Occipital lobe (tissue), 2 donors: ENCODE data around the gene JCHAIN. TPM values are rescaled to one million over a fixed set of nuclear protein-coding genes. Genes with fewer than 3 reads are reported as not detected.
"Not testable (repeated sequence)": the region's sequence is repeated elsewhere in the genome, so short reads cannot be mapped to it uniquely, and the experiment has no call there.

Experiments
- DNase-seq: peaks from one replicate; lab custom pipeline; 2025; lab: John Stamatoyannopoulos, UW
- total RNA-seq: library from RNA; depleted of rRNA; stranded (reverse); fragments of >200 nt; gene quantifications from one replicate; pipeline ENCODE4 v1.2.3, GENCODE V29; 2014

The JCHAIN gene
- total RNA-seq, 1 donor from 2014 or later: not detected

DNA sequence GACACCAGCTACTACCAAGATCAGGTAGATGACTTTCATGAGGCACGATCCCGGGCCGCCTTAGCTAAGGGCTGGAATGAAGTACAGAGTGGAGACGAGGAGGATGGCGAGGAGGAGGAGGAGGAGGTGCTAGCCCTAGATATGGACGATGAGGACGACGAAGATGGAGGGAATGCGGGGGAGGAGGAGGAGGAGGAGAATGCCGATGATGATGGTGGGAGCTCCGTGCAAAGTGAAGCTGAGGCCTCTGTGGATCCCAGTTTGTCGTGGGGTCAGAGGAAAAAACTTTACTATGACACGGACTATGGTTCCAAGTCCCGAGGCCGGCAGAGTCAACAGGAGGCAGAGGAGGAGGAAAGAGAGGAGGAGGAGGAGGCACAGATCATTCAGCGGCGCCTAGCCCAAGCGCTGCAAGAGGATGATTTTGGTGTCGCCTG is 22.5 kb upstream of the JCHAIN start:
- no peak for DNase-seq

DNA sequence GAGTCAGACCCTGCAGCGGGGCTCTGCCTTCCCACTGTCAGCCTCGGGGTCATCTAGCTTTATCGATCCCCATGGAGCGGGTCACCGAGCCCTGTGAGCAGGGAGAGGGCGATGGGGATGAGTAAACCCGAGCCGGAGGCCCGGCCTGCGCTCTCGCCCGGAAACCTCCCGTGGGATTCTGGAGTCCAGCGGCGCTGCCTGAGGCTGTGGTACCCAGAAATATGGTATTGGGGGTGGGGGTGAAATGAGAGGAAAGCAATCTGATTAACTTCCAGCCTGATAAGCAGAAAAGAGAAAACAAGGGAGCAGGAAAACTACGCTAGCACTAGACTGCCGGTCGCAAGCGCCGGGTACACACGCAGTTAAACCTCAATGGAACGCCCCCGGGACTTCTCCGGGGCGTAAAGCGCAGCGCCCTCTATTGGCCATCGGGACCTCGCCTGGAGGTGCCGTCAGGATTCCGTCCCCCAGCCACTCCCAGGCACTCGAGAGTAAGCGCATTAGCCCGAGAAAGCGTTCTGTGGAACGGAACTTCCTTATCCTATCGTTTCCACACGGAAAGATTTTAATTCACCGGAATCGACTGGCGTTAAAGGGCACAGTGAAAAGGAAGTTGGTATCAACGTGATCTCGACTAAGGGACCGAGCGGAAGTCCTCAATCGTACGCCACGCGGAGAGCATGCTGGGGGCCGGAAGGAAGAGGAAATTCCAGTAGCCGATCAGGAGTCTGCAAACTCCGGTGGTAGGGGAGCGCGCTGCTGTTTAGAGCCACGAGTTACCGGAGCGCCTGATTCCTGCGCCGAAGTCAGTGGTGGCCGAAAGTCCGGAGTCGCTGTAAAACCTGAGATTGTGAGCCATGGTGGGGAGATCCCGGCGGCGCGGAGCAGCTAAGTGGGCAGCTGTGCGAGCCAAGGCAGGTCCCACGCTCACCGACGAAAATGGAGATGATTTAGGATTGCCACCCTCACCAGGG is 21.8 kb upstream of the JCHAIN start, which contains the start of gene UTP3:
UTP3 (plus strand) TSS at position 712 of the 974 bp plus-strand sequence; CDS start at position 858, 146 bp downstream.
- DNase-seq: peak; percentile 96

DNA sequence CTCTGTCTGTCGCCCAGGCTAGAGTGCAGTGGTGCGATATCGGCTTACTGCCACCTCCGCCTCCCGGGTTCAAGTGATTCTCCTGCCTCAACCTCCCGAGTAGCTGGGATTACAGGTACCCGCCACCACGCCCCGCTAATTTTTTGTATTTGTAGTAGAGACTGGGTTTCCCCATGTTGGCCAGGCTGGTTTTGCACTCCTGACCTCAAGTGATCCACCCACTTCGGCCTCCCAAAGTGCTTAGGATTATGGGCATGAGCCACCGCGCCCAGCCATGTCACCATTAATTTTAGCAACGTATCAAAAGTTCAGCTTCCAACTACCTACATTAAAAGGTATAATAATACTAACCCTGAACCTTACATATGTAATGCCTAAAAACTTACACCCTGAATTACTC is 21.1 kb upstream of the JCHAIN start:
- DNase-seq: no peak

DNA sequence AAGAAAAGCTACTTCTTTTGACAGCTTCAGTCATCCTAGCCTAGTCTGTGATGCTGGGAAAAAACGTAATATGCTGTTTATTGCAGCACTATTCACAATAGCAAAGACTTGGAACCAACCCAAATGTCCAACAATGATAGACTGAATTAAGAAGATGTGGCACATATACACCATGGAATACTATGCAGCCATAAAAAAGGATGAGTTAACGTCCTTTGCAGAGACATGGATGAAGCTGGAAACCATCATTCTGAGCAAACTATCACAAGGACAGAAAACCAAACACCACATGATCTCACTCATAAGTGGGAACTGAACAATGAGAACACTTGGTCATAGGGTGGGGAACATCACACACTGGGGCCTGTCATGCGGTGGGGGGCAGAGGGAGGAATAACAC is 15.8 kb upstream of the JCHAIN start:
- not testable (repeated sequence) for DNase-seq

DNA sequence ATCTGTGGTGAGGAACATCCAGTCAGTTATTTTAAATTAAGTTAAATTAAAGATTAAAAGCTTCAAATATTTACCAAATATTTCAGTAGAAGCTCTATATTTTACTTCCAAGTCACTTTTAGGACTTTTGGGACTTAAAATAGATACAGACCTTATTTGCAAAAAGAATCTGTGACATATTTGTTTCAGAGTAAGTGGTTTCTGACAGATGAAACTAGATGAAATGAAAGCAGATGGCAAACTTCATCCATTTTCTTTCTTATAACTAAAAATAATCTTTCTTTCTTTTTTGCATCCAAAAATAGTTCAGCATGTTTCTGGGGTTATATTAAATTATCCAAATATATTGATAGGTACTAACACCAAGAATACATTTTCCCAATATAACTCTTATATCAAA is 15.4 kb upstream of the JCHAIN start:
- no peak for DNase-seq

DNA sequence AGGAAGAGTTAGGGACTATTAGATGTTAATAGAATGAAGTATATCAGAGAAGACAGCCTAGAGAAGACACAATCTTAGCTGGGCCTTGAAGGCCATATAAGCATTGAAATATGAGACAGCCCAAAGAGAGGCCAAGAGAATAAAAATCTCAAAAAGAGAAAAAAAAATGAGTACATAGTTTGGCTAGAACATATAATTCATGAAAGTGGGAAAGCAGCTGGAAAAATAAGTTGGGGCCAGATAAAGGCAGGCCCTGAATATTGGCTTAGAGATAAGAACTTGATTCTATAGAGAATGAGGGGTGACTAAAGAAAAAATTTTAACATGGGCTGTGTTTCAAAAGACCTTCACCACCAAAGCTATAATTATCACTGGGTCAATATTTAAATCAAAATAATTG is 14.6 kb upstream of the JCHAIN start:
- DNase-seq: no peak

DNA sequence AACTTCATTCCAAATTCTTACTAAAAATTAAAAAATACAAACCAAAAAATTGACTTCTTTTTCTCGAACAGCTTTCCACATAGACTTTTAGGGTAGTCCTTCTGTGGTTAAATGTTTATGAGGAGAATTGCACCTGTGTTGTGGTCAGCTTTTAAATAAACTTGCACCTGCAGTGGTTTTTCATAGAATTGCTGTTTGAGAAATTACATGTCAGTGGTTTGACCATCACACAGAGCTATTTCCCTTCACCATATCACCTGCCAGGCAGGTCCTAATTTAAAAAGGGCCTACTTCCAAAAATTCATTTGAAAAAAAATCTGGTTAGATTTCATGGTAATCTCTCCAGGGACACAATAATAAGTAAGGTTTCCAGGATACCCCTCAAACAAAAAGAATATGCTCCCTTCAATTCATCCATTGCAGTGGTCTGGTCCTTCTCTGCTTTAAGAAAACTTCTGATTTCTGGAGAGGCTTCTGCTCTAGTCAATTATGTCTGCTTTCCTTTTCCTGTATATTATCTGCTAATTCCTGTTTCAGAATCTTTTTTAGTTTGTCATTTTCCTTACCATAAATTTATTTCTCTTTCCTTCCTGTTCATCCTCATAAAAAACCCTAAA is 12.2 kb upstream of the JCHAIN start:
- DNase-seq: no peak

DNA sequence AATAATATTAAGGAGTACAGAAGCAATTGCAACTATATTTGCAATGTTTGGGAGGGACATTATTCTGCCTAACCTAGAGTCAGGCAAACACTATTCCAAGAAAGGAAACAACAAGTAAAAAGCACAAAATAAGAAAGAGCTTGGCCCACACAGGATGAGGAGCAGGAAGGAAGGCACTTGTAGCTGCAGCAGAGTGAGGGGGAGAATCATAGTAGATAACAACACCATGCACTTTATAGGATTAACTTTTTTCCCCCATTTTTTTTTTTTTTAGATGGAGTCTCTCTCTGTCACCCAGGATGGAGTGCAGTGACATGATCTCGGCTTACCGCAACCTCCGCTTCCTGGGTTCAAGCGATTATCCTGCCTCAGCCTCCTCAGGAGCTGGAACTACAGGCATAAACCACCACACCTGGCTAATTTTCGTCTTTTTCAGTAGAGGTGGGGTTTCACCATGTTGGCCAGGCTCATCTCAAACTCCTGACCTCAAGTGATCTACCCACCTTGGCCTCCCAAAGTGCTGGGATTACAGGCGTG is 10.3 kb upstream of the JCHAIN start:
- no peak for DNase-seq

DNA sequence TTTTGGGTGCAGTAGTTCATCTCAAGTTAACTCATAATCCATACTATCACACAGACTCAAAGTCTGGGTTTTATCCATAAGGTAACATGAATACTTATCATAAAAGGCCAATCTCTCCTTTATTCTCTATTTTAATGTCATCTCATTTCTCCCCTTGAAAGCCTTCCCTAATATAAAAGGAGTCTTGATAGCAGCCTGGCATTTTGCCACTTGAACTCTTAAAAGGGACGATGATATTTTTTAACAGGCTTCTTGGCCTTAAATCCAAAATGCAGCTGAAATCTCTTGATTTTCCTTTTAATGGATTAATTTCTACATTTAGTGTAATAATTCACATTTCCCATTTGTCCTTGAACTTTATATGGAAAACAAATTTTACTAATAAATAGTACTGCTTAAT is 8.4 kb upstream of the JCHAIN start:
- no peak for DNase-seq

DNA sequence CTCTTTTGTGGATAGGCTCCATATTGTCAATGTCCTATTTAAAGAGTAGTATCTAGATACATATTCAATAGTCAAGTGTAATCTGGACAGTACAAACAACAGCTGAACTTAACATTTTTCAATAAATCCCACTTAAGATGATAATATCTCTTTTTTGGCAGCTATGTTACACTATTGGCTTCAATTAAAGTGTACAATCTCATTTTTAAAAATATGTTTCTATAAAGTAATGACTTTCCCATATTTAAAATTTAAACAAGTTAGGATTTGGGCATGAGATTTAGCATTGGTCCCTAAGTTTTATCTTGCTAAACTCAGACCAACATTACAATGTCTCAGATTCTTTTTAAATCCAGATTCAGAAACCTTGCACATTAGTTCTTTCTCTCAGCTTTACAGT is 7.9 kb upstream of the JCHAIN start:
- DNase-seq: no peak

DNA sequence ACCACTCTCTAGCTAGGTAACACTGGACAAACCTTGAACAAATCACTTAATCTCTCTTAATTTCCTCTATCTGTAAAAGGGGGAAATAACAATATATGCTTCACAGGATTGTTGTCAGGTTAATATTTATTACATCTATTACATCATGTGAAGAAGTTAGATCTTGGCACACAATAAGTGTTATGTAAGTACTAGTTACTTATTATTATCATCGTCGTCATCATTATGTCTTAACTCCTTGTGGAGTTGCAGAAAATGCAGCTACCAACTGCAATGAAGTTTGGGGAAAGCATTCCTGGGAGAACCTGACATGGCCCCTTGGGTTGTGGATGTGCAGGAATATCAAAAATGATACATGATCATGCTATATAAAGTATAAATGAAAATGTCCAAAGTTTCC is 4.8 kb upstream of the JCHAIN start:
- no peak for DNase-seq

DNA sequence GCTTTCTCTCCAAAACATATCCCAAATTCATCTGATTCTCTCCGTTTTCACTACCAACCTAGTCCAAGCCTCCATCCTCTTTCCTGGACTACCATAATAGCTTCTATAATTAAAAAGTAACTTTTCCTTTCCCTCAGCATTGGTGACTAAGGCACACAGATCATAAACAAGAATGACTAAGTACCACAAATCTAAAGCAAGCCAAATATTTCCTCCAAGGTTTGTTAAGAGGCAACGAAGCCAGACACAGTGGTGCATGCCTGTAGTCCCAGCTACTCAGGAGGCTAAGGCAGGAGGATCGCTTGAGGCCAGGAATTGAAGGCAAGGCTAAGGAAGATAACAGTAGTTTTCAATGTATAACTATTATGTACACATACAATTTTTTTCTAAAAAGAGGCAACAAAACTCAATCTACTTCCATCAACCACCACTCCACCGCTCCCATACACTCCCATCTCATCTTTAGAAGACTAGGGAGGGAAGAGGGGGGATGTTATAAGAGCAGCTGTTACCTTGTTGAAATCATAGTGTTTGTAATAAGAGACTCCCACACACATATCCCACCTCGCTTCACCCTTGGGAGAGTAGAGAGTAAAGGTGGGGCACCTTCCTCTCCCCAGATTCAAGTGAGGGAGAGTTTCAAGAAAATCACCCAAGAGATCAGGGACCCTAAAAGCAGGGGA is 4.2 kb upstream of the JCHAIN start:
- DNase-seq: no peak

DNA sequence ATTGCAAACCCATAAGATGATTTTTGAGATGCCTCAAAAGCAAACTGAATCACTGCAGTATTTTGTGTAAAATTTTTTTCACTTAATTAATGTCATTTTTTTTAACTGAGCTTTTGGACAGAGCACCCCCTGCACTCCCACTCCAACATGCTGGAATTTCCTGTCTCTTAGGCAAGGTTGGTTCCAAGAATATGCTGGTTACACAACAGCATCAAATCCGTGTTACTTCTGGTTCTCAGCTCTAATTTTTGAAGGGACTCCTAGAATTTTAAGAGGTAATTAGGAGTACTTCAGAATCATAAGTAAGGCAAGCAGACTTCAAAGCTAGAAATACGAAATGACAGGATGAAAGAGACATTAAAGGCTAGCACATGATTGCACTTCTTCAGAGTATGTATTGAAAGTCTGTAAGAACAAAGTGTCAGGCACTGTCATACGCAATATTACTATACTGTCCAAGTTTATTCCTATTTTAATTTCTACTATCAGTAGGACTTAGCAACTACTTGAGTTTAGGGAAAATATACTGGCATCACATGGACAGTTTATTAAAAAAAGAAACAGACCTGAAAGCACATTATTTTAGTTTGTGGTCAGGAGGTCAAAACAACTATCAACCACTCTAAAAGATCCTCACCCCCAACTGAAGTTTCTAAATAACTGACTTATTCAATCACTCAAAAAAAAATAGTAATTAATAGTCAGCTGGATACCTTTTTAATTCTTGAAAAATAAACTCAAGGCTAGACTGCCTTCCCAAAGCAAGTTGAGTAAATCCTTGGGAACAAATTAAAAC is 1.6 kb upstream of the JCHAIN start:
- no peak for DNase-seq

DNA sequence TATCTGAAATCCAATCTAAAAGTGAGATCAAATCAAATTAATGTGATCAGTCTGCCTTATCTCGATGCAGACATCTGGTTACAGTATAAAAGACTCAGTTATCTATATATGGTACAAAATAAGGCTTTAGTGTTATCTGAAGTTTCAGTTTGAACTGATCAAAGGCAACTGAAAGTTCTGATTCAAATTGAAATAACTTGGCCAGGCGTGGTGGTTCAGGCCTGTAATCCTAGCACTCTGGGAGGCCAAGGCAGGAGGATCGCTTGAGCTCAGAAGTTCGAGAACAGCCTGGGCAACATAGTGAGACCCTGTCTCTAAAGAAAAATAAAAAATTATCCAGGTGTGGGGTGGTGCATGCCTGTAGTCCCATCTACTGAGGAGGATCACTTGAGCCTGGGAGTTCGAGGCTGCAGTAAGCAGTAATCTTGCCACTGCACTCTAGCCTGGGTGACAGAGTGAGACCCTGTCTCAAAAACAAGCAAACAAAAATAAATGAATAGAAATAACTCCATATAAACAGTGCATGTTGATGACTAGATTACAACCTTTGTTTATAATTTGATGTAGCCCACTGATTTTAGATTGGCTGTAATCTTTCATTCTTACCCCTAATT is 4.9 kb downstream of the JCHAIN start:
- not testable (repeated sequence) for DNase-seq

DNA sequence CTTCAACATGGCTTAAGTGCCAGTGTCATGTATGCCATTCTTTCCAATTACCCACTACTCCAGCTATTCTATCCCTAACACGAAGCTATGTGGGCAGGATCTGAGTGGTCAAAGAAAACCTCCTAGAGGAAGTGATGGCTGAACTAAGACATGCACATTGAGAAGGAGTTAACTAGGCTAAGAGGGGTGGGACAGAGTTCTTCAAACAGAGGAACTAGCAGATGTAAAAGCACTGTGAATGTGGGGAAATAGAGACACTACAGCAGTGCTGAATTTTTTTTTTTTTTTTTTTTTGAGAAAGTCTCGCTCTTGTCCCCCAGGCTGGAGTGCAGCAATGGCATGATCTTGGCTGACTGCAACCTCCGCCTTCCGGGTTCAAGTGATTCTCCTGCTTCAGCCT is 6.2 kb downstream of the JCHAIN start:
- DNase-seq: no peak

DNA sequence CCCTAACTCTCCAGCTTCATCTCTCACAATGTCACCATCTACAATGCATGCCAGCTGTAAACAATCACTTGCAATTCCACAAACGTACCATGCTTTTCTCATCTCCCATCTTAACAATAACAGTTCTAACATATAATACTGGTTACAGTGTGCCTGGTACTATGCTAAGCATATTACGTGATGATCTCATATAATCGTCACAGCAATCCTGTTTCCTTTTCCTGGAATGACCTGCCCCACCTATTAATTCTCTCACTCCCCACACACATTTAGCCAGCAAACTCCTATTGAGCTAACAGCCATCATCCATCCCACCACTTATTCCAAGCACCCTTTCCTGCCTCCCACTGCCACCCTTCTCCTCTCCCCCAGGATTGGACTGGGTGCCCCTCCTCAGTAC is 7.9 kb downstream of the JCHAIN start:
- DNase-seq: no peak

DNA sequence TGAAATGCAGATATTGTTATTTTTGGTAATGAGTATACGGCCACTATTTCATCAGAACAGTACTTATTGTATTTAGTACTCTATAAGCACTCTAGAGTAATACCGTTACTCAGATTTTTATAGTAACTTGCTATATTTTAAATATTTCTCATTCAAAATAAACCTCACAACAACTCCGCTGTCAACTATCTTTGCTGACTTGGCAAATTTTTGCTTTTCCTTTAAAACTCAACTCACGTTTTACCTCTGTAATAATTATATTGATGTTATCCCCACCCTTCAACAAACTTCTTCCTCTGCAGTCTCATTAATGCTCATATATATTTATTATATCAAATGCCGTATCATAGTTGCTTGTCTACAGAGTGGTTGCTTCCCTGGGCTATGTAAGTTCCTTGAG is 9.0 kb downstream of the JCHAIN start:
- DNase-seq: no peak

DNA sequence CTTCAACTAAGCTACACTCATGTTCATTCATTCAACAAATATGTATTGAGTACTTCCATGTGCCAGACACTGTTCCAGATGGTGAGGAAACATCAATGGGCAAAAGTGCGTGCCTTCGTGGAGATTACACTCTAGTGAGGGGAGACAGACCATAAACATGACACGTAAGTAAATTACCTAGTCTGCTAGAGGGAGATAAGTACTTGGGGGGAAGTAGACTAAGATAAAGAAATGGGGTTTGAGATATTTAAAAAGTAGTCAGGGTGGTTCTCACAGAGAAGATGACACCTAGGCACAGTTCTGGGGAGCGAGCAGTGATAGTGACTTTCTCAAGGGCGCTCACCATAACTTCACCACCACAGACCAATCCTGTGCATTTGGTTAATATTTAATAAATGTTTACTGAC is 11.7 kb downstream of the JCHAIN start:
- DNase-seq: no peak

DNA sequence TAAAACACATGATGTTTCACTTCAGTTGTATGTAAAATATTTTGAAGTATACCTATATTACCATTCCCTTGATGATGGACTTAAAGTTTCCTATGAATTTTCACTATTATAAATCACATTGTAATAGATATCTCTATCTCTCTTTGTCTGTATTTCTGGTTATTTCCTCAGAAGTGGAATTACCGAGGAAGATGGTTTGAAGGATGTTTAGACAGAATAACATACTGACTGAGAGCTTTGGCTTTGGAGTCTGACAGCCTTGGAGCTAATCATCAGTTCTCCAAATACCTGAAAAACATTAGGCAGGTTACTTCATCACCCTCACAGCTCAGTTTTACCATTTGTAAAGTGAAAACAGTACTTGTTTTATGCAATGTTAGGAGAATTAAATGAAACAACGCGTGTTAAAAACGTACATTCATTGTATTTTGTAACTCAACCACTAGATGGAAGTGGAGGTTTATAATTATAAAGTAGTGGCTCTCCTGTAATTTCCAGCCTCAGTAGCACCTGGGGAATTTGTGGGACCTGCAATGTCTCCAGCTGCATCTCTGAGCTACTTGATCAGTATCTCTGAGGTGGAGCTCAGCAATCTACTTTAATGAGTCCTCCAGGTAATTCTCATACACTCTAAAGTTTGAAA is 14.3 kb downstream of the JCHAIN start:
- DNase-seq: no peak

DNA sequence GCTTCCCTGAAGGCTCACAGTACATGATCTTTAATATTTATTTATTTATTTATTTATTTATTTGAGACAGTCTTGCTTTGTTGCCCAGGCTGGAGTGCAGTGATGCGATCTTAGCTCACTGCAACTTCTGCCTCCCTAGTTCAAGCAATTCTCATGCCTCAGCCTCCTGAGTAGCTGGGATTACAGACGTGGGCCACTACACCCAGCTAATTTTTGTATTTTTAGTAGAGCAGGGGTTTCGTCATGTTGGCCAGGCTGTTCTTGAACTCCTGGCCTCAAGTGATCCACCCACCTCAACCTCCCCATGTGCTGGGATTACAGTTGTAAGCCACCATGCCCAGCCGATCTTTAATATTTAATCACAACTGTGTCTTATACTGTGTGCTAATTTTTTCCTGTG is 15.6 kb downstream of the JCHAIN start:
- DNase-seq: not testable (repeated sequence)
